Endothelial cell of hepatic sinusoid (primary cell): ENCODE results near the gene TFF3.

ENCODE experiments used
- in situ Hi-C: cut with HindIII; loops from 2 replicates; pipeline ENCODE4 v1.10.0; 2017; ENCODE audit warnings: low sequenced_read_pairs

Gene TFF3

GRCh38 chr21:42315296-42315891 lies at the start of gene TFF3:
Gene TFF3, minus strand, starts transcription at chr21:42315409. Its CDS starts 35 bp downstream, at chr21:42315374.
- in situ Hi-C loops = no loop called here

GRCh38 chr21:42364304-42364865 lies 49.2 kb upstream of the TFF3 start:
- in situ Hi-C loops = no loop called here

- in situ Hi-C loops = no loop called here
Measured at GRCh38 chr21:42363312-42363711, 48.1 kb upstream of the TFF3 start.

- in situ Hi-C loops = no loop called here
Measured at GRCh38 chr21:42362700-42363099, 47.5 kb upstream of the TFF3 start.

GRCh38 chr21:42362198-42362597 lies 47.0 kb upstream of the TFF3 start:
- in situ Hi-C loops = no loop called here

- in situ Hi-C loops = no loop called here
Measured at GRCh38 chr21:42361286-42361685, 46.1 kb upstream of the TFF3 start.

- in situ Hi-C loops = no loop called here
Measured at GRCh38 chr21:42360317-42360716, 45.1 kb upstream of the TFF3 start.

GRCh38 chr21:42358937-42359336 lies 43.7 kb upstream of the TFF3 start:
- in situ Hi-C loops = no loop called here

- in situ Hi-C loops = no loop called here
Measured at GRCh38 chr21:42358261-42358660, 43.1 kb upstream of the TFF3 start.

- in situ Hi-C loops = no loop called here
Measured at GRCh38 chr21:42357307-42357706, 42.1 kb upstream of the TFF3 start.

GRCh38 chr21:42356650-42357049 lies 41.4 kb upstream of the TFF3 start:
- in situ Hi-C loops = no loop called here

GRCh38 chr21:42356046-42356445 lies 40.8 kb upstream of the TFF3 start:
- in situ Hi-C loops = no loop called here

GRCh38 chr21:42353623-42354022 lies 38.4 kb upstream of the TFF3 start:
- in situ Hi-C loops = no loop called here

GRCh38 chr21:42352441-42353095 lies 37.4 kb upstream of the TFF3 start:
- in situ Hi-C loops = no loop called here

GRCh38 chr21:42351626-42352440 lies 36.6 kb upstream of the TFF3 start:
- in situ Hi-C loops = no loop called here

- in situ Hi-C loops = no loop called here
Measured at GRCh38 chr21:42350927-42351426, 35.8 kb upstream of the TFF3 start, which contains the start of gene TFF2. Gene TFF2, minus strand, starts transcription at chr21:42350994. Its CDS starts 37 bp downstream, at chr21:42350957.

GRCh38 chr21:42350318-42350910 lies 35.2 kb upstream of the TFF3 start:
- in situ Hi-C loops = no loop called here

GRCh38 chr21:42349420-42350317 lies 34.5 kb upstream of the TFF3 start:
- in situ Hi-C loops = no loop called here

- in situ Hi-C loops = no loop called here
Measured at GRCh38 chr21:42348762-42349161, 33.6 kb upstream of the TFF3 start.
